Activated CD8-positive, alpha-beta memory T cell treated with anti-CD3 and anti-CD28 coated beads, Interleukin-2, amount 50 U/mL, for 24 hours (primary cell): Measurements from ENCODE around the gene IQCK.
"Not testable (repeated sequence)": the region's sequence is repeated elsewhere in the genome, so short reads cannot be mapped to it uniquely, and the experiment has no call there.

Experiments
- DNase-seq: peaks from one replicate; pipeline ENCODE4 v3.0.0-alpha.2; 2020; ENCODE audit errors: extremely low read depth

The IQCK gene

GRCh38 chr16:19699472-19699871 lies 18.6 kb upstream of the IQCK start:
- DNase-seq: no peak

GRCh38 chr16:19700319-19700781 lies 17.7 kb upstream of the IQCK start:
- DNase-seq: no peak

- no peak for DNase-seq
These were observed 17.0 kb upstream of the IQCK start for GRCh38 chr16:19701091-19701490.

- no peak for DNase-seq
These were observed 14.7 kb upstream of the IQCK start for GRCh38 chr16:19703172-19703889.

GRCh38 chr16:19704321-19705145 lies 13.5 kb upstream of the IQCK start:
- DNase-seq: no peak

- DNase-seq: no peak
These were observed 12.9 kb upstream of the IQCK start for GRCh38 chr16:19705146-19705501.

GRCh38 chr16:19705843-19706242 lies 12.2 kb upstream of the IQCK start:
- no peak for DNase-seq

GRCh38 chr16:19706846-19707245 lies 11.2 kb upstream of the IQCK start:
- no peak for DNase-seq

- no peak for DNase-seq
These were observed 10.3 kb upstream of the IQCK start for GRCh38 chr16:19707569-19708295.

- DNase-seq: no peak
These were observed 9.5 kb upstream of the IQCK start for GRCh38 chr16:19708296-19709205.

GRCh38 chr16:19709381-19710136 lies 8.5 kb upstream of the IQCK start:
- no peak for DNase-seq

GRCh38 chr16:19710191-19710908 lies 7.7 kb upstream of the IQCK start:
- DNase-seq: no peak

GRCh38 chr16:19710991-19711545 lies 7.0 kb upstream of the IQCK start:
- no peak for DNase-seq

GRCh38 chr16:19711643-19712042 lies 6.4 kb upstream of the IQCK start:
- no peak for DNase-seq

GRCh38 chr16:19712418-19713058 lies 5.5 kb upstream of the IQCK start:
- no peak for DNase-seq

GRCh38 chr16:19713697-19714096 lies 4.4 kb upstream of the IQCK start:
- DNase-seq: no peak

- DNase-seq: no peak
These were observed 2.5 kb upstream of the IQCK start for GRCh38 chr16:19715566-19715965.

GRCh38 chr16:19716183-19716582 lies 1.9 kb upstream of the IQCK start:
- DNase-seq: no peak

GRCh38 chr16:19716728-19717127 lies 1.3 kb upstream of the IQCK start:
- DNase-seq: not testable (repeated sequence)
